K562 (cell line): Measurements from ENCODE around the gene TPX2. TPM values are rescaled to one million over a fixed set of nuclear protein-coding genes. Genes with fewer than 3 reads are reported as not detected.

Source experiments
- GATA2 ChIP-seq: sonication (generic); formaldehyde crosslinking; IDR thresholded peaks from 2 replicates; pipeline ENCODE4 v1.4.0; 2020; ENCODE audit warnings: mild to moderate bottlenecking, missing genetic modification reagents
- KAT7 ChIP-seq: sonication (generic); formaldehyde crosslinking; IDR thresholded peaks from 2 replicates; pipeline ENCODE4 v1.8.0; 2022; ENCODE audit warnings: missing genetic modification reagents, mild to moderate bottlenecking, borderline replicate concordance
- MCM3 ChIP-seq: fragments of 450-650 bp; IDR thresholded peaks from 2 replicates; pipeline ENCODE4 v1.6.1; 2016
- MTA3 ChIP-seq: fragments of 450-650 bp; formaldehyde crosslinking; IDR thresholded peaks from 2 replicates; pipeline ENCODE4 v1.6.1; 2017; ENCODE audit warnings: mild to moderate bottlenecking, borderline replicate concordance
- NR2F6 ChIP-seq: fragments of 450-650 bp; formaldehyde crosslinking; IDR thresholded peaks from 2 replicates; pipeline ENCODE4 v1.4.0; 2020; ENCODE audit warnings: mild to moderate bottlenecking
- PHB ChIP-seq: fragments of 250-450 bp; sonication (Bioruptor Pico); IDR thresholded peaks from 2 replicates; pipeline ENCODE4 v1.5.0; 2021
- RBM17 ChIP-seq: fragments of 200-400 bp; formaldehyde crosslinking; IDR thresholded peaks from 2 replicates; pipeline ENCODE4 v1.6.1; 2017; ENCODE audit warnings: low read depth, mild to moderate bottlenecking, low read length, borderline replicate concordance
- RBM34 ChIP-seq: fragments of 200-400 bp; formaldehyde crosslinking; IDR thresholded peaks from 2 replicates; pipeline ENCODE4 v1.6.1; 2018; ENCODE audit warnings: low read length, borderline replicate concordance; ENCODE audit not compliant: insufficient read depth
- RCOR1 ChIP-seq, 2 experiments: IDR thresholded peaks; 2 replicates each; pipeline ENCODE4 v1.6.1; 2012; ENCODE audit warnings: low read depth in 2 of 2, low read length in 2 of 2, borderline replicate concordance in 1 of 2, improper control_type of control experiment in 1 of 2
- SAFB2 ChIP-seq: fragments of 200-400 bp; formaldehyde crosslinking; IDR thresholded peaks from 2 replicates; pipeline ENCODE4 v1.6.1; 2018; ENCODE audit warnings: borderline replicate concordance, low read length, low read depth, moderate library complexity; ENCODE audit not compliant: severe bottlenecking
- SMARCA4 ChIP-seq: fragments of 450-650 bp; IDR thresholded peaks from 2 replicates; pipeline ENCODE4 v1.6.1; 2016
- TCF3 ChIP-seq: sonication (generic); formaldehyde crosslinking; IDR thresholded peaks from 2 replicates; pipeline ENCODE4 v1.4.0; 2020; ENCODE audit warnings: mild to moderate bottlenecking, missing genetic modification reagents
- ZFPM2 ChIP-seq: fragments of 250-450 bp; sonication (Bioruptor Pico); IDR thresholded peaks from 2 replicates; pipeline ENCODE4 v1.5.1; 2022; ENCODE audit warnings: mild to moderate bottlenecking
- ZKSCAN8 ChIP-seq: fragments of 200-800 bp; sonication (Bioruptor generic); IDR thresholded peaks from 2 replicates; pipeline ENCODE4 v1.6.1; 2016; ENCODE audit warnings: missing genetic modification characterization, missing compliant biosample characterization
- ZNF263 ChIP-seq: sonication (generic); formaldehyde crosslinking; IDR thresholded peaks from 2 replicates; pipeline ENCODE4 v1.8.0; 2022; ENCODE audit warnings: mild to moderate bottlenecking, missing genetic modification reagents, borderline replicate concordance
- ZNF384 ChIP-seq: IDR thresholded peaks from 2 replicates; pipeline ENCODE4 v1.6.1; 2012; ENCODE audit warnings: low read depth, low read length, improper control_type of control experiment
- polyA plus RNA-seq, 8 experiments: library from polyadenylated mRNA; depleted of rRNA in 4 of 8; stranded (reverse) in 5 of 8; unstranded in 3 of 8; fragments of >200 nt; fragmentation: Nextera tagmentation in 2 of 8; fragmentation: Illumina TruSeq in 1 of 8; extraction: Ambion mirVana in 2 of 8; extraction: Trizol in 1 of 8; gene quantifications; 2 replicates each; pipeline versions ENCODE4 v1.2.1 to v1.2.3, GENCODE V29; 2011 to 2014; ENCODE audit warnings: inconsistent platforms in 1 of 8, missing spikeins in 1 of 8
- total RNA-seq, 7 experiments: library from RNA; depleted of rRNA in 6 of 7; stranded (reverse); fragments of >200 nt in 6 of 7; fragmentation: Illumina TruSeq in 2 of 7; extraction: Trizol in 2 of 7; gene quantifications; 2 replicates each; pipeline versions ENCODE4 v1.2.1 to v1.2.3, GENCODE V29; 2011 to 2021; ENCODE audit warnings: low replicate concordance in 1 of 7
- TF ChIP-seq, protein P1 (sequence below): IDR thresholded peaks from 3 replicates; pipeline ENCODE4 v1.6.1; 2011; ENCODE audit warnings: borderline replicate concordance, mild to moderate bottlenecking, moderate library complexity; ENCODE audit not compliant: insufficient read length; ENCODE audit errors: extremely low read depth

The TPX2 gene
- total and polyA plus RNA-seq, 9 of the 15 experiments (the other 6 are each of a cell fraction or from before 2014, with no cell fraction given), result 48.0 to 241 (median 133) TPM

DNA sequence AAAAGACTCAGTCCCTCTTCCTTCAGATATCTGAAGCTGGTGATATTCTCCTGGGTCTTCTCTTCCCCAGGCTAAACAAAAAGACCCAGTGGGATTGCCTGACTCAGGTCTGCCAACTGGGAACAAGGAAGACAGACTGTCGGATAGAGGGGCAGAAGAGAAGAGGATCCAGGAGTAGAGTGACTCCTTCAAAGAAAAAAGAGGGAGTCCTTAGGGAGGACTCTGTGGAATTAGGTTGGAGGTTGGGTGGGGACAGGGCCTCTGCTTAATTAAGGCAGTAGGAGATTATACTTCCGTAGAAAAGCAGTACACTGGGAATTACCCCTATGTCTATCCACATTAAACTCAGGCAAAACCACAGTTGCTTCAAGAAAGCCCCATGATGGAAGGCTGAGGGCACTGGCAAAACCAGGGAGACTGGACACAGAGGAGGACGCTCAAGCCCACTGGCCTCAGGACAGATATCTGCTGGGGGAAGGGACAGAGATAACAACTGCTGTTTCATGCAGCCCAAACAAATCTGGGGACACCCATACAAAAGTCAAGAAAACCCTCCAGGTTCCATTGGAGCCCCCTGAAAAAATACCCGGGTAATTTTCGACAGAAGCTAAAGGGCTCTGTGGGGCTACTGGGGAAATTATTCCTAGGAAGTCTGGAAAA is 22.1 kb upstream of the TPX2 start (continued):
- TF ChIP-seq NR2F6 (CRISPR knock-in tag) (no peak), MCM3 (no peak), PHB (CRISPR knock-in tag) (no peak), RBM17 (no peak), ZFPM2 (CRISPR knock-in tag) (no peak), SAFB2 (no peak), MTA3 (peak; percentile 13; the same call in 1 of the 2 replicates), ZKSCAN8 (CRISPR knock-in tag) (0 out of 2 replicates have a peak, but pooled peaks have one; percentile 43), KAT7 (no peak), RBM34 (no peak), GATA2 (CRISPR knock-in tag) (peak; percentile 17; the same call in 1 of the 2 replicates), SMARCA4 (peak; percentile 55; the same call in 1 of the 2 replicates), TCF3 (CRISPR knock-in tag) (0 out of 2 replicates have a peak, but pooled peaks have one; percentile 9), RCOR1 (IDR thresholded peaks at IDR 0.05; ENCODE audit: borderline replicate concordance in 1 of 2, low read depth in 2 of 2, low read length in 2 of 2) (peak in 1 of 2 experiments; percentile 73; a peak in 2 of 4 replicates), ZNF384 (no peak), ZNF263 (CRISPR knock-in tag) (peak; percentile 61; the same call in 1 of the 2 replicates)
- TF ChIP-seq, protein P1, sequence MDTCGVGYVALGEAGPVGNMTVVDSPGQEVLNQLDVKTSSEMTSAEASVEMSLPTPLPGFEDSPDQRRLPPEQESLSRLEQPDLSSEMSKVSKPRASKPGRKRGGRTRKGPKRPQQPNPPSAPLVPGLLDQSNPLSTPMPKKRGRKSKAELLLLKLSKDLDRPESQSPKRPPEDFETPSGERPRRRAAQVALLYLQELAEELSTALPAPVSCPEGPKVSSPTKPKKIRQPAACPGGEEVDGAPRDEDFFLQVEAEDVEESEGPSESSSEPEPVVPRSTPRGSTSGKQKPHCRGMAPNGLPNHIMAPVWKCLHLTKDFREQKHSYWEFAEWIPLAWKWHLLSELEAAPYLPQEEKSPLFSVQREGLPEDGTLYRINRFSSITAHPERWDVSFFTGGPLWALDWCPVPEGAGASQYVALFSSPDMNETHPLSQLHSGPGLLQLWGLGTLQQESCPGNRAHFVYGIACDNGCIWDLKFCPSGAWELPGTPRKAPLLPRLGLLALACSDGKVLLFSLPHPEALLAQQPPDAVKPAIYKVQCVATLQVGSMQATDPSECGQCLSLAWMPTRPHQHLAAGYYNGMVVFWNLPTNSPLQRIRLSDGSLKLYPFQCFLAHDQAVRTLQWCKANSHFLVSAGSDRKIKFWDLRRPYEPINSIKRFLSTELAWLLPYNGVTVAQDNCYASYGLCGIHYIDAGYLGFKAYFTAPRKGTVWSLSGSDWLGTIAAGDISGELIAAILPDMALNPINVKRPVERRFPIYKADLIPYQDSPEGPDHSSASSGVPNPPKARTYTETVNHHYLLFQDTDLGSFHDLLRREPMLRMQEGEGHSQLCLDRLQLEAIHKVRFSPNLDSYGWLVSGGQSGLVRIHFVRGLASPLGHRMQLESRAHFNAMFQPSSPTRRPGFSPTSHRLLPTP, result no peak
